ENCODE results near the gene SOX15.
"Not testable (repeated sequence)": the region's sequence is repeated elsewhere in the genome, so short reads cannot be mapped to it uniquely, and the experiment has no call there.

SOX15 gene

DNA sequence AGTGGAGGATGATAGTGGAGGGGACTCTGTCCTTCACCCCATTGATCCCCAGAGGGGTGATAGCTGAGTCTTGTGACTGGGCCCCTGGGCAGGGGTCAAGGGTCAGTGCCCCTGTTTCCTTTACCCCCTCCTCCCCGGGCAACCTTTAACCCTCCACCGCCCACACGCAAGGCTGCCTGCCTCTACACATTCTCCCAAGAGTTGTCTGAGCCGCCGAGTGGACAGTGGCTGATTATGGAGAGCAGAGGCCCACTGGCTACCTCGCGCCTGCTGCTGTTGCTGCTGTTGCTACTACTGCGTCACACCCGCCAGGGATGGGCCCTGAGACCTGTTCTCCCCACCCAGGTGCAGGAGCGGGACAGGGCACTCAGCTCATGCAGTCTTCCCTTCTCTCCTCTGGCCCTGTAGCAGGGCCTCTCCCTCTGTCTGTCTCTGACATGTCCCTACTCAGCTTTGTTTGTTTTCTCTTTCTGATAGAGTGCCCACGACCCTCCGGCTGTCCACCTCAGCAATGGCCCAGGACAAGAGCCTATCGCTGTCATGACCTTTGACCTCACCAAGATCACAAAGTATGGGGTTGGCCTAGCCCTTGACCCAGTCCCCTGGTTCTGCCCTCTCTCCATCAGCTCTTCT lies 40.2 kb upstream of the SOX15 start, which contains the start of gene SHBG:
SHBG (plus strand) TSS at position 197 of the 633 bp plus-strand sequence; CDS start at position 235, 38 bp downstream.
- TF ChIP-seq, protein P1, sequence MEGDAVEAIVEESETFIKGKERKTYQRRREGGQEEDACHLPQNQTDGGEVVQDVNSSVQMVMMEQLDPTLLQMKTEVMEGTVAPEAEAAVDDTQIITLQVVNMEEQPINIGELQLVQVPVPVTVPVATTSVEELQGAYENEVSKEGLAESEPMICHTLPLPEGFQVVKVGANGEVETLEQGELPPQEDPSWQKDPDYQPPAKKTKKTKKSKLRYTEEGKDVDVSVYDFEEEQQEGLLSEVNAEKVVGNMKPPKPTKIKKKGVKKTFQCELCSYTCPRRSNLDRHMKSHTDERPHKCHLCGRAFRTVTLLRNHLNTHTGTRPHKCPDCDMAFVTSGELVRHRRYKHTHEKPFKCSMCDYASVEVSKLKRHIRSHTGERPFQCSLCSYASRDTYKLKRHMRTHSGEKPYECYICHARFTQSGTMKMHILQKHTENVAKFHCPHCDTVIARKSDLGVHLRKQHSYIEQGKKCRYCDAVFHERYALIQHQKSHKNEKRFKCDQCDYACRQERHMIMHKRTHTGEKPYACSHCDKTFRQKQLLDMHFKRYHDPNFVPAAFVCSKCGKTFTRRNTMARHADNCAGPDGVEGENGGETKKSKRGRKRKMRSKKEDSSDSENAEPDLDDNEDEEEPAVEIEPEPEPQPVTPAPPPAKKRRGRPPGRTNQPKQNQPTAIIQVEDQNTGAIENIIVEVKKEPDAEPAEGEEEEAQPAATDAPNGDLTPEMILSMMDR (IDR thresholded peaks at IDR 0.05; ENCODE audit: control insufficient read depth, extremely low read depth, insufficient read depth) = no peak
- no peak within 1 kb of the TSS for H3K4me3 ChIP-seq (ENCODE audit: low read depth, low read length)
- no peak for DNase-seq (ENCODE audit: low read depth)

GRCh38 chr17:7627250-7628121 lies 37.6 kb upstream of the SOX15 start, which contains the start of gene SAT2:
TSS of gene SAT2 (minus strand) at chr17:7627821. CDS start at chr17:7627635, 186 bp downstream.
- peak within 1 kb of the TSS; percentile 90 for H3K4me3 ChIP-seq (ENCODE audit: low read depth, low read length)
- peak; percentile 83 for DNase-seq (ENCODE audit: low read depth)
- TF ChIP-seq, protein P1 (IDR thresholded peaks at IDR 0.05; ENCODE audit: control insufficient read depth, extremely low read depth, insufficient read depth) = no peak

GRCh38 chr17:7626956-7627249 lies 37.0 kb upstream of the SOX15 start:
- H3K4me3 ChIP-seq (ENCODE audit: low read depth, low read length) = peak overlapping the region; percentile 90
- TF ChIP-seq, protein P1 (IDR thresholded peaks at IDR 0.05; ENCODE audit: control insufficient read depth, extremely low read depth, insufficient read depth) = no peak
- no peak for DNase-seq (ENCODE audit: low read depth)

- DNase-seq (ENCODE audit: low read depth) = no peak
- TF ChIP-seq, protein P1 (IDR thresholded peaks at IDR 0.05; ENCODE audit: control insufficient read depth, extremely low read depth, insufficient read depth) = no peak
- peak overlapping the region; percentile 90 for H3K4me3 ChIP-seq (ENCODE audit: low read depth, low read length)
Observed at GRCh38 chr17:7626307-7626706, 36.4 kb upstream of the SOX15 start.

DNA sequence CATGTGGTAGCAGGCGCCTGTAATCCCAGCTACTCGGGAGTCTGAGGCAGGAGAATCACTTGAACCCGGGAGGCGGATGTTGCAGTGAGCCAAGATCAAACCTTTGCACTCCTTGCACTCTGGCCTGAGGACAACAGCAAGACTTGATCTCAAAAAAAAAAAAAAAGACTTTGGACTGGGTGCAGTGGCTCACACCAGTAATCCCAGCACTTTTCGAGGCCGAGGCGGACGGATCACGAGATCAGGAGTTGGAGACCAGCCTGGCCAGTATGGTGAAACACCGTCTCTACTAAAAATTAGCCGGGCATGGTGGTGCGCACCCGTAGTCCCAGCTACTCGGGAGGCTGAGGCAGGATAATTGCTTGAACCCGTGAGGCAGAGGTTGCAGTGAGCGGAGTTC lies 35.9 kb upstream of the SOX15 start:
- DNase-seq (ENCODE audit: low read depth); H3K4me3 ChIP-seq (ENCODE audit: low read depth, low read length): not testable (repeated sequence)

- TF ChIP-seq, protein P1 (IDR thresholded peaks at IDR 0.05; ENCODE audit: control insufficient read depth, extremely low read depth, insufficient read depth) = no peak
- H3K4me3 ChIP-seq (ENCODE audit: low read depth, low read length) = no peak overlapping the region
- DNase-seq (ENCODE audit: low read depth) = no peak
Observed at GRCh38 chr17:7623661-7624060, 33.8 kb upstream of the SOX15 start.

DNA sequence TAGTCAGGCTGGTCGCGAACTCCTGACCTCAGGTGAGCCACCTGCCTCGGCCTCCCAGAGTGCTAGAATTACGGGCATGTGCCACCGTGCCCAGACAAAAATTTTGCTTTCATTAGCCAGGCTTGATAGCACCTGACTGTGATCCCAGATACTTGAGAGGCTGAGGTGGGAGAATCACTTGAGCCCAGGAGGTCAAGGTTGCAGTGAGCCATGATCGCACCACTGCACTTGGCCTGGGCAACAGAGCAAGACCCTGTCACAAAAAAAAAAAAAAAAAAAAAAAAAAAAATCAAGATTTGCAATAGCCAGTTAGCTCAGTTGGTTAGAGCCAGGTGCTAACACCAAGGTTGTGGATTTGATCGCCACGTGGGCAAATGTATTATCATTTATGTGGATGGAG lies 30.9 kb upstream of the SOX15 start:
- H3K4me3 ChIP-seq (ENCODE audit: low read depth, low read length) = no peak overlapping the region
- TF ChIP-seq, protein P1 (IDR thresholded peaks at IDR 0.05; ENCODE audit: control insufficient read depth, extremely low read depth, insufficient read depth) = no peak
- DNase-seq (ENCODE audit: low read depth) = no peak

Data from LNCaP clone FGC (cell line).